Measurements from ENCODE around the gene TUBA8.

DNA sequence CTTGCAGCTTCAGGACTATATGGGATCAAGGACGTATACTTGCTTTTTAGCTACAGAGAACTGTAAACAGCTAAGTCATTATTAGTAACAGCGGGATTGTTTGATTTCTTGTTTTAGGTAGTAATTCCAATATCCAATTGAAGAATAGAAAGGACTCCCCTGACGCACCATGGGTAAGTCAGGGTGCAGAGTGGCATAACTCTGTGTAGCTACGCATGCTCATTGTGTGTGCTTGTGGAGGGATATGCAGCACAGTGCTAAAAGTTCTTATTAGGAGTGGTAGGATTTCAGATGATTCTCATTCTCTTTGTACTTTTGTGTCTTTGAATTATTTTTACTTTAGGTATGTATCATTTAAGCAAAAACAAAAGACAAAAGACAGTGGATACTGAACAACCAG, 40.6 kb upstream of the TUBA8 start:
- TF ChIP-seq, protein P1, sequence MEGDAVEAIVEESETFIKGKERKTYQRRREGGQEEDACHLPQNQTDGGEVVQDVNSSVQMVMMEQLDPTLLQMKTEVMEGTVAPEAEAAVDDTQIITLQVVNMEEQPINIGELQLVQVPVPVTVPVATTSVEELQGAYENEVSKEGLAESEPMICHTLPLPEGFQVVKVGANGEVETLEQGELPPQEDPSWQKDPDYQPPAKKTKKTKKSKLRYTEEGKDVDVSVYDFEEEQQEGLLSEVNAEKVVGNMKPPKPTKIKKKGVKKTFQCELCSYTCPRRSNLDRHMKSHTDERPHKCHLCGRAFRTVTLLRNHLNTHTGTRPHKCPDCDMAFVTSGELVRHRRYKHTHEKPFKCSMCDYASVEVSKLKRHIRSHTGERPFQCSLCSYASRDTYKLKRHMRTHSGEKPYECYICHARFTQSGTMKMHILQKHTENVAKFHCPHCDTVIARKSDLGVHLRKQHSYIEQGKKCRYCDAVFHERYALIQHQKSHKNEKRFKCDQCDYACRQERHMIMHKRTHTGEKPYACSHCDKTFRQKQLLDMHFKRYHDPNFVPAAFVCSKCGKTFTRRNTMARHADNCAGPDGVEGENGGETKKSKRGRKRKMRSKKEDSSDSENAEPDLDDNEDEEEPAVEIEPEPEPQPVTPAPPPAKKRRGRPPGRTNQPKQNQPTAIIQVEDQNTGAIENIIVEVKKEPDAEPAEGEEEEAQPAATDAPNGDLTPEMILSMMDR (IDR thresholded peaks at IDR 0.05; ENCODE audit: borderline replicate concordance, extremely low read depth, low read length, poor library complexity, severe bottlenecking), result no peak
- no peak for TF ChIP-seq EZH2 (IDR thresholded peaks at IDR 0.05; ENCODE audit: borderline replicate concordance, low read depth, low read length, severe bottlenecking)

Data from DND-41 (cell line).